ENCODE measurements around the gene SHMT2. TPM values are rescaled to one million over a fixed set of nuclear protein-coding genes. Genes with fewer than 3 reads are reported as not detected.
A peak's percentile ranks its signal among the peaks of the same experiment; 100 is the strongest.

The SHMT2 gene
- total RNA-seq, 1 experiment from 2014 or later: 67.1 TPM

GRCh38 chr12:57237932-57238853 lies 8.7 kb downstream of the SHMT2 start:
- POLR2A ChIA-PET: no interaction called here
- in situ Hi-C loops (cut with HindIII; ENCODE audit: low pct_unique_long_range_greater_than_20kb, low sequenced_read_pairs): no loop called here
- peaks cover 2% of the 10 kb centered on the region; the same call in 1 of the 2 replicates for H3K27me3 ChIP-seq (ENCODE audit: control insufficient read depth, insufficient read depth, low read length)

GRCh38 chr12:57238854-57239554 lies 9.5 kb downstream of the SHMT2 start:
- ChIA-PET CTCF (interaction anchor here (0.6 to 2.7 kb wide), 4 partner anchors 9 to 224 kb away, joined by 3 to 17 read pairs (median 10); partner anchors contain the start of gene SHMT2), POLR2A (no interaction called here)
- TF ChIP-seq CTCF (IDR thresholded peaks at IDR 0.05) (peak; percentile 100), SIN3A (IDR thresholded peaks at IDR 0.05; ENCODE audit: borderline replicate concordance, insufficient read depth, low read depth, low read length) (0 out of 2 replicates have a peak, but pooled peaks have one; percentile 43), TCF7L2 (IDR thresholded peaks at IDR 0.05; ENCODE audit: low read depth, low read length) (no peak), REST (IDR thresholded peaks at IDR 0.05; ENCODE audit: insufficient read depth in 1 of 2, low read depth in 2 of 2, low read length in 1 of 2) (peak in 1 of 2 experiments; percentile 11; a peak in 1 of 4 replicates), POLR2AphosphoS5 (IDR thresholded peaks at IDR 0.05; ENCODE audit: low read depth, low read length) (no peak)
- peak; percentile 73 for ATAC-seq
- Histone ChIP-seq H3K4me3 (ENCODE audit: low read depth in 2 of 2, low read length in 2 of 2) (peak overlapping the region; percentile 56 to 67), H3K27me3 (ENCODE audit: control insufficient read depth, insufficient read depth, low read length) (peaks cover 2% of the 10 kb centered on the region; the same call in 1 of the 2 replicates), H3K4me1 (ENCODE audit: control insufficient read depth, insufficient read depth, low read length) (peaks cover 21% of the 10 kb centered on the region), H3K36me3 (ENCODE audit: control insufficient read depth, insufficient read depth, low read length) (no peaks in the 10 kb centered on the region), H3K9me3 (ENCODE audit: control insufficient read depth, insufficient read depth, low read depth, low read length) (no peaks in the 10 kb centered on the region), H3K27ac (ENCODE audit: low read length) (no peak overlapping the region; the same call in 1 of the 2 replicates)
- in situ Hi-C loops (cut with HindIII; ENCODE audit: low pct_unique_long_range_greater_than_20kb, low sequenced_read_pairs): no loop called here
- DNase-seq (ENCODE audit: low read depth, low spot score): peak; percentile 63
- BruUV-seq (replicated peaks): no TSS peak
- intact Hi-C loops (cut with micrococcal nuclease; ENCODE audit: unreplicated experiment): loop anchor here (1.0 kb wide), 1 partner anchor 26 kb away; no protein-coding TSS in a partner anchor

More at GRCh38 chr12:57237932-57238853, 8.7 kb downstream of the SHMT2 start:
- ATAC-seq (no peak), DNase-seq (ENCODE audit: low read depth, low spot score) (no peak)
- H3K4me3 ChIP-seq (ENCODE audit: low read depth in 2 of 2, low read length in 2 of 2): peak overlapping the region in 1 of 2 experiments; percentile 67; a peak in 2 of 4 replicates
- no peaks in the 10 kb centered on the region for H3K36me3 ChIP-seq (ENCODE audit: control insufficient read depth, insufficient read depth, low read length)
- H3K9me3 ChIP-seq (ENCODE audit: control insufficient read depth, insufficient read depth, low read depth, low read length): no peaks in the 10 kb centered on the region
- H3K27ac ChIP-seq (ENCODE audit: low read length): no peak overlapping the region
- no peak for TF ChIP-seq CTCF (IDR thresholded peaks at IDR 0.05)
- BruUV-seq (replicated peaks): no TSS peak
- intact Hi-C loops (cut with micrococcal nuclease; ENCODE audit: unreplicated experiment): no loop called here
- CTCF ChIA-PET: interaction anchor here (1.0 to 2.7 kb wide), 3 partner anchors 8 to 25 kb away, joined by 3 to 17 read pairs (median 14); partner anchors contain the start of gene SHMT2
- H3K4me1 ChIP-seq (ENCODE audit: control insufficient read depth, insufficient read depth, low read length): peaks cover 21% of the 10 kb centered on the region

Data from Panc1 (cell line).